Right atrium auricular region (tissue), 2 donors: ENCODE results near the gene EPHB2. TPM values are rescaled to one million over a fixed set of nuclear protein-coding genes. Genes with fewer than 3 reads are reported as not detected.
A peak's percentile ranks its signal among the peaks of the same experiment; 100 is the strongest.

Experiments
- DNase-seq: peaks from one replicate; pipeline ENCODE4 v3.0.0-alpha.2; 2019; ENCODE audit warnings: low spot score
- H3K27ac ChIP-seq, 2 donors: fragments of 200-600 bp; sonication (generic); 1 replicate in 1 of 2; 2 replicates in 1 of 2; pipeline ENCODE4 v1.5.1; 2016 to 2019
- H3K27me3 ChIP-seq, 2 donors: fragments of 200-600 bp; sonication (generic); one replicate each; pipeline versions ENCODE4 v1.5.1 to v1.6.0; 2017 to 2019
- H3K36me3 ChIP-seq: fragments of 200-600 bp; sonication (generic); one replicate; pipeline ENCODE4 v1.5.1; 2016
- H3K4me1 ChIP-seq, 2 donors: fragments of 200-600 bp; sonication (generic); one replicate each; pipeline versions ENCODE4 v1.5.1 to v1.6.0; 2017 to 2019
- H3K4me3 ChIP-seq, 2 donors: fragments of 200-600 bp; sonication (generic); 1 replicate in 1 of 2; 2 replicates in 1 of 2; pipeline ENCODE4 v1.5.1; 2017 to 2019; ENCODE audit warnings: mild to moderate bottlenecking in 1 of 2, moderate library complexity in 1 of 2
- H3K9me3 ChIP-seq, 2 donors: fragments of 200-600 bp; sonication (generic); one replicate each; pipeline ENCODE4 v1.5.1; 2019
- CTCF ChIP-seq, 2 donors: fragments of 200-600 bp; sonication (generic); IDR thresholded peaks; one replicate each; pipeline ENCODE4 v1.5.1; 2019; ENCODE audit warnings: antibody characterized with exemption in 2 of 2
- total RNA-seq, 2 donors: library from RNA; depleted of rRNA; stranded (reverse); fragments of >200 nt; gene quantifications; one replicate each; pipeline ENCODE4 v1.1.0, GENCODE V29; 2016

EPHB2 gene
- total RNA-seq, 2 donors from 2014 or later = 1.8 to 2.6 TPM

DNA sequence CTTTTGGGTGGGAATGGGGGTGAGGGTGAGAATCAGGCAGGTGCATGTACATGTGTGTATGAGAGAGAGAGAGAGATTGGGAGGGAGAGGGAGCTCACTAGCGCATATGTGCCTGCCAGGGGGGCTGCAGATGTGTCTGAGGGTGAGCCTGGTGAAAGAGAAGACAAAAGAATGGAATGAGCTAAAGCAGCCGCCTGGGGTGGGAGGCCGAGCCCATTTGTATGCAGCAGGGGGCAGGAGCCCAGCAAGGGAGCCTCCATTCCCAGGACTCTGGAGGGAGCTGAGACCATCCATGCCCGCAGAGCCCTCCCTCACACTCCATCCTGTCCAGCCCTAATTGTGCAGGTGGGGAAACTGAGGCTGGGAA lies 95.0 kb downstream of the EPHB2 start:
- DNase-seq = no peak

GRCh38 chr1:22806584-22806983 lies 95.9 kb downstream of the EPHB2 start:
- Histone ChIP-seq H3K9me3 (no peaks in the 10 kb centered on the region), H3K4me1 (peaks cover 0 to 9% of the 10 kb centered on the region in 2 donors), H3K27ac (no peak overlapping the region), H3K27me3 (no peaks in the 10 kb centered on the region), H3K4me3 (no peak overlapping the region), H3K36me3 (no peaks in the 10 kb centered on the region)
- no peak for DNase-seq
- no peak for TF ChIP-seq CTCF (IDR thresholded peaks at IDR 0.05)

More for the DNA sequence above, 95.0 kb downstream of the EPHB2 start:
- Histone ChIP-seq H3K9me3 (no peaks in the 10 kb centered on the region), H3K36me3 (no peaks in the 10 kb centered on the region), H3K4me3 (no peak overlapping the region), H3K27me3 (no peaks in the 10 kb centered on the region), H3K27ac (no peak overlapping the region), H3K4me1 (peaks cover 0 to 9% of the 10 kb centered on the region in 2 donors)
- TF ChIP-seq CTCF (IDR thresholded peaks at IDR 0.05) = no peak

GRCh38 chr1:22807340-22807739 lies 96.7 kb downstream of the EPHB2 start:
- DNase-seq = no peak
- H3K27me3 ChIP-seq = no peaks in the 10 kb centered on the region
- H3K4me1 ChIP-seq = peaks cover 0 to 9% of the 10 kb centered on the region in 2 donors
- H3K27ac ChIP-seq = no peak overlapping the region
- no peak overlapping the region for H3K4me3 ChIP-seq
- no peaks in the 10 kb centered on the region for H3K36me3 ChIP-seq
- TF ChIP-seq CTCF (IDR thresholded peaks at IDR 0.05) = no peak
- no peaks in the 10 kb centered on the region for H3K9me3 ChIP-seq

GRCh38 chr1:22808186-22808675 lies 97.6 kb downstream of the EPHB2 start:
- Histone ChIP-seq H3K4me1 (peaks cover 0 to 9% of the 10 kb centered on the region in 2 donors), H3K4me3 (no peak overlapping the region), H3K27me3 (no peaks in the 10 kb centered on the region), H3K27ac (peak overlapping the region; percentile 14 to 21), H3K36me3 (no peaks in the 10 kb centered on the region), H3K9me3 (no peaks in the 10 kb centered on the region)
- no peak for DNase-seq
- TF ChIP-seq CTCF (IDR thresholded peaks at IDR 0.05) = no peak

GRCh38 chr1:22808676-22809483 lies 98.2 kb downstream of the EPHB2 start:
- DNase-seq = peak; percentile 81

More at GRCh38 chr1:22808676-22809483, 98.2 kb downstream of the EPHB2 start:
- H3K9me3 ChIP-seq = no peaks in the 10 kb centered on the region
- no peaks in the 10 kb centered on the region for H3K36me3 ChIP-seq
- no peaks in the 10 kb centered on the region for H3K27me3 ChIP-seq
- H3K4me1 ChIP-seq = peaks cover 0 to 9% of the 10 kb centered on the region in 2 donors
- H3K4me3 ChIP-seq = no peak overlapping the region
- H3K27ac ChIP-seq = peak overlapping the region; percentile 21 to 23
- no peak for TF ChIP-seq CTCF (IDR thresholded peaks at IDR 0.05)
